ENCODE measurements around the gene AKAP9.
"Not testable (repeated sequence)": the region's sequence is repeated elsewhere in the genome, so short reads cannot be mapped to it uniquely, and the experiment has no call there.

The AKAP9 gene

DNA sequence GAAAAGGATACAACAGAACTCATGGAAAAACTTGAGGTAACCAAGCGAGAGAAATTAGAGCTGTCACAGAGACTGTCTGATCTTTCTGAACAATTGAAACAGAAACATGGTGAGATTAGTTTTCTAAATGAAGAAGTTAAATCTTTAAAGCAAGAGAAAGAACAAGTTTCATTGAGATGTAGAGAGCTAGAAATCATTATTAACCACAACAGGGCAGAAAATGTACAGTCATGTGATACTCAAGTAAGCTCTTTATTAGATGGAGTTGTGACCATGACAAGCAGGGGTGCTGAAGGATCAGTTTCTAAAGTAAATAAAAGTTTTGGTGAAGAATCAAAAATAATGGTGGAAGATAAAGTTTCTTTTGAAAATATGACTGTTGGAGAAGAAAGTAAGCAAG, 62.1 kb downstream of the AKAP9 start:
- no peak for DNase-seq (ENCODE audit: low read depth in 2 of 2, low spot score in 1 of 2)

DNA sequence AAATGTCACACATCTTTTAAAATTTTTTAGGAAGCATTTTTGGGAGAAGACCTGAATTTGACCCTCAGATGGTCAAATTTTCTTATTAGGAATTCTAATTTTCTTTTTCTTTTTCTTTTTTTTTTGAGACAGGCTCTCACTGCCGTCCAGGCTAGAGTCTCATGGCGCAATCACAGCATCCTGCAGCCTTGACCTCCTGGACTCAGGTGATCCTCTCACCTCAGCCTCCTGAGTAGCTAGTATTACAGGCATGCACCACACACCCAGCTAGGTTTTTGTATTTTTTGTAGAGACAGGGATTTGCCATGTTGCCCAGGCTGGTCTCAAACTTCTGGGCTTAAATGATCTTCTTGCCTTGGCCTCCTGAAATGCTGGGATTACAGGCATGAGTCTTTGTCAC, 65.4 kb downstream of the AKAP9 start:
- DNase-seq (ENCODE audit: low read depth in 2 of 2, low spot score in 1 of 2): no peak

DNA sequence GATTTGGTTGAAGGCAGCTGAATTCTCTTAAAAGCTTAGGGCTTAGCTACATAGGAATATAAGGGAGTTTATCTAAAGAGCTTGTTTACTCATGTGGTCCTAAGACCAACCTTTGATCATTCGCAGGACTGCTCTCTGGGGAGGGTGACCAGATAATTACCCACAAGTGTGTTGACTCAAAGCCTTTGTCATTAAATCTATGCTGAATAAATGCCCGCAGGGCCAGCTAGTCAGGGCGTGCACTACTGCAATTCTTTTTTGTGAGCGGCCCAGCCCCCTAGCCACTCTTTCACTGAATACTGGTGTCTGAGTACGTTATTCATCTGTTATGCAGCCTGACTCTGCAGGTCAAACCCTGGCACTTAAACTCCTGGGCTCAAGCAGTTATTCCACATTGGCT, 69.6 kb downstream of the AKAP9 start:
- no peak for DNase-seq (ENCODE audit: low read depth in 2 of 2, low spot score in 1 of 2)

DNA sequence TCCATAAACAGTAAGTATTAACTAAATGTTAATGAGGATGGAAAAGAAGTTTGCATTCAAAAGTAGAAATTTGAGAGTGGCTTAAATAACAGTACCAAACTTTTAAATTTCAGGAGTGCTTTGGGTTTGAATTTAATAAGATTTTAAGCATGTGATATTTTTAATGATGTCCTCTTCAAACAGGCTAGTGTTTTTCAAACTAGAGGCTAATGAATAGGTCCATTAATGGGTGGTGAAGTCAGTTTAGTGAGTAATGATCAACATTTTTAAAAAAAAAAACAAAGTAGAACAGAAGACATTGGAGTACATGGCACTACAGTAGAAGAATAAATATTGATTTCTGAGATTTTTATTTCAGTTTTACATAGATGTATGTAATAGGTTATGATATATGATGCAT, 72.9 kb downstream of the AKAP9 start:
- no peak for DNase-seq (ENCODE audit: low read depth in 2 of 2, low spot score in 1 of 2)

DNA sequence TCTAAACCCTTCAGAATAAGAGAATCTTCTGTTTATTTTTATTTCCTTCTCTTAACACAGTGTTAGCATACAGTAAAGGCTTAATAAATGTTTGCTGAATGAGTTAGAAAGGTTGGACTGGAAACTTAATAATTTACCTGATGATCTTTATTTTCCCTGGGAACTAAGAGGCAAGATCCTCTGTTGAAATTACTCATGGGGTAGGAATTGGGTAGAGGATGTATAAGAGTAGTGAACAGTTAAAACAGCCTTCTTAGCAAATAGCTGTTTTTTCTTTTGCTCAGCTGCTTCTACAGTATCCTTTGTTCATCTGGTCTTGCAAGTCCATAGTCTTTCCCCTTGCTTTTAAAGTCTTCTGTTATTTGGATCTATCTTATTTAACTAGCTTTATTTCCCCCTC, 80.0 kb downstream of the AKAP9 start:
- DNase-seq (ENCODE audit: low read depth in 2 of 2, low spot score in 1 of 2): no peak

DNA sequence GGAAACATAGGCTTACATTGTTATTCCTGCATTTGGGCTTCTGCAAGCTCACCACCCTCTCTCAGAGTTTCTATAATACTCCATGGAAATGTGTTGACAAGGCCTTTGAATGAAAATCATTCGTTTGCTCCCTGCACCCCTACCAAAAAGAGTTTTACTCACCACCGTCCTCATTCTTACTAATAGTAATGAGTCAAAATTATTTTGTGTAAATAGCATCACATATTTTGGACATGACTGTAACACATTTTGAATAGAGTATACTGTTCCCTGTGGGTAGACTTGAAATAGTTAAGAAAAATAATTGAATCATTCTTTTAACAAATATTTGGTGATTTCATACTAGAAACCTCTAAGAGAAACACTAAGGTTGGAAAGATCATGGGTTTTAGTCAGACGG, 84.6 kb downstream of the AKAP9 start:
- DNase-seq (ENCODE audit: low read depth in 2 of 2, low spot score in 1 of 2): no peak

DNA sequence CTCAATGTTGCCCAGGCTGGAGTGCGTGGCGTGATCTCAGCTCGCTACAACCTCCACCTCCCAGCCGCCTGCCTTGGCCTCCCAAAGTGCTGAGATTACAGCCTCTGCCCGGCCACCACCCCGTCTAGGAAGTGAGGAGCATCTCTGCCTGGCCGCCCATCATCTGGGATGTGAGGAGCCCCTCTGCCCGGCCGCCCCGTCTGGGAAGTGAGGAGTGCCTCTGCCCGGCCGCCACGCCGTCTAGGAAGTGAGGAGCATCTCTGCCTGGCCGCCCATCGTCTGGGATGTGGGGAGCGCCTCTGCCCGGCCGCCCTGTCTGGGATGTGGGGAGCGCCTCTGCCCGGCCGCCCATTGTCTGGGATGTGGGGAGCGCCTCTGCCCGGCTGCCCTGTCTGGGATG, 86.0 kb downstream of the AKAP9 start:
- DNase-seq (ENCODE audit: low read depth in 2 of 2, low spot score in 1 of 2): not testable (repeated sequence)

DNA sequence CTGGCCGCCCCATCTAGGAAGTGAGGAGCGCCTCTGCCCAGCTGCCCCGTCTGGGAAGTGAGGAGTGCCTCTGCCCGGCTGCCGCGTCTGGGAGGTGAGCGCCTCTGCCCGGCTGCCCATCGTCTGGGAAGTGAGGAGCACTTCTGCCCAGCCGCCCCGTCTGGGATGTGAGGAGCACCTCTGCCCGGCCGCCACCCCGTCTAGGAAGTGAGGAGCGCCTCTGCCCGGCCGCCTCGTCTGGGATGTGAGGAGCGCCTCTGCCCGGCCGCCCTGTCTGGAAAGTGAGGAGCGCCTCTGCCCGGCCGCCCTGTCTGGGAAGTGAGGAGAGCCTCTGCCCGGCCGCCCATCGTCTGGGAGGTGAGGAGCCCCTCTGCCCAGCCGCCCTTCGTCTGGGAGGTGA, 86.5 kb downstream of the AKAP9 start:
- not testable (repeated sequence) for DNase-seq (ENCODE audit: low read depth in 2 of 2, low spot score in 1 of 2)

DNA sequence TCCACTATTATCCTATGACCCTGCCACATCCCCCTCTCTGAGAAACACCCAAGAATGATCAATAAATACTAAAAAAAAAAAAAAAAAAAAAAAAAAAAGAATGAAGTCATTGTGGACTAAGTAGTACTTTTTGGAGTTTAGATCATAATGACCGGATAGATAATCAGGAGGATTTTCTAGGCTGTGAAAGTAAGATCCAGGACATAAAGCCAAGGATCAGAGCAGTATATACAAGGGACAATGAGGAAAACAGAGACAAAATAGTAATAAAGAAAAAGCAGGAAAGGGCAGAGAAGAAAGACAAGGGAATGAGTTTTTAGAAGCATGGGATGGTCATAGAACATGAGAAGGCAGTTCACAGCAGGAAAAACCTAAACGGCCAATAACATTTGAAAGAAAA, 87.6 kb downstream of the AKAP9 start:
- no peak for DNase-seq (ENCODE audit: low read depth in 2 of 2, low spot score in 1 of 2)

DNA sequence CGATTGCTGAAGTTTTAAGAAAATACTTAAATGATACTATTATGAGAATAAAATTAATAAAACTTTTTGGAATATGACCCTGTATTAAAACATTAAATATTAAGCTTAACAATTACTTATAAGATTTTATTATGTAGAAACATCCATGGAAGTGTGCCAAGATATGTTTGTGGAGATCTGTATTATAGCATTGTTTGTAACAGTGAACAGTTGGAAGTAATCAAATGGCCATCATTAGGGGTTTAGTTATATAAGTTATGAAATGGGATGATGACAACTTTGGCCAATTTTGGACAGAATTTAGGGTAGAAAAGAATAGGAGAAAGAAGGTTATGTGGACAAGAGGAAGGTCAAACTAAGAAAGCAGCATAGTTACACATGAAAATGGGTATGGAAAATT, 88.0 kb downstream of the AKAP9 start:
- DNase-seq (ENCODE audit: low read depth in 2 of 2, low spot score in 1 of 2): no peak

DNA sequence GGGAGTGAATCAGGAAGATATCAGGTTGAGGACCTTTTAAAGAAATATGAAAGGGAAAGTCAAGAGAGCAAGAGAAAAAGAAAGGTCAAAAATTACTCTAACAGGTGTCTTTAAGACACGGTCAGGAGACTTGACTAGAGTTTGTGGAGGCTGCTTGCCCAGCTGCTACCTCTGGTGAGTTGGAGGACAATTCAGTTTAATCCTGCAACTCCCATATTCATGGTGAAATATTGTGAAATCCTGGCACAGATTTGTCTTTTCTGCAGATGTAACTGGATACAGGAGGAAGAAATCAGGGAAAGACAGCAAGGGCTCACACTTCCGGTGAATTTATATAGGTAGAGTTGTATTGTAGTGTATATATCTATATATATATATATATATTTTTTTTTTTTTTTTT, 93.5 kb downstream of the AKAP9 start:
- DNase-seq (ENCODE audit: low read depth in 2 of 2, low spot score in 1 of 2): no peak

DNA sequence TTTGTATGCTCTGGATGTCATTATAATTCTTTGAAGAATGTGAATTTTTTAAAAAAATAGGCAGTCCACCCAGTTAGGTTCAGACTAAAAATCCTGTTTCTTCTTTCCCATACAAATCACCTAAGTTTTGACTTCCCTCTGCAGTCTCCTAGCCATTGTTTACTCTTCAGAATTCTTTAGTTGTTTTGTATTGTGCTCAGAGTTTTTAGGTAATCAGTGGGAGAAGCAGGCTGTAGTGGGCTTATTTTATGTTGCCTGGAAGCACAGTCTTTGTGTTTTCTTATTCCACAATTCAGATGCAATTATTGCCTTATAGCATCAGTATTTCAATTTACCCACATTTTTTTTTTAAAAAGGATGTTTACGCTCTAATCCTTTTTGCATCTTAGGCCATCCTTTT, 94.9 kb downstream of the AKAP9 start:
- no peak for DNase-seq (ENCODE audit: low read depth in 2 of 2, low spot score in 1 of 2)

DNA sequence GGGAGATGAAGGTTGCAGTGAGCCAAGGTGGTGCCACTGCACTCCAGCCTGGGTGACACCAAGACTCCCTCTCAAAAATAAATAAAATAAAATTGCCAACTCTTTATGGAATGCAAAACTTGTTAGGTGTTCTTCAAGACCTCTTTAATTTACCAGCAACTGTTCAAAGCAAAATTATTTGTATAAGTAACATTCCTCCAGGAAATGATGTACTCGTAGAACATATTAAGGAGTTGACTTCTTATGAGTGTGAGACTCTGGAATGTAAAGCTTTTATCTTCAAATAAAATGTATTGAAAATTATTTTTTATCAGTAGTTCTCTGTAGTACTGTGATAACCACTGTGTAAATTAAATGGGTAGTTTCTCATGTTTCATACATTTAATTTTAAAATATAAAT, 99.2 kb downstream of the AKAP9 start:
- DNase-seq (ENCODE audit: low read depth in 2 of 2, low spot score in 1 of 2): no peak

DNA sequence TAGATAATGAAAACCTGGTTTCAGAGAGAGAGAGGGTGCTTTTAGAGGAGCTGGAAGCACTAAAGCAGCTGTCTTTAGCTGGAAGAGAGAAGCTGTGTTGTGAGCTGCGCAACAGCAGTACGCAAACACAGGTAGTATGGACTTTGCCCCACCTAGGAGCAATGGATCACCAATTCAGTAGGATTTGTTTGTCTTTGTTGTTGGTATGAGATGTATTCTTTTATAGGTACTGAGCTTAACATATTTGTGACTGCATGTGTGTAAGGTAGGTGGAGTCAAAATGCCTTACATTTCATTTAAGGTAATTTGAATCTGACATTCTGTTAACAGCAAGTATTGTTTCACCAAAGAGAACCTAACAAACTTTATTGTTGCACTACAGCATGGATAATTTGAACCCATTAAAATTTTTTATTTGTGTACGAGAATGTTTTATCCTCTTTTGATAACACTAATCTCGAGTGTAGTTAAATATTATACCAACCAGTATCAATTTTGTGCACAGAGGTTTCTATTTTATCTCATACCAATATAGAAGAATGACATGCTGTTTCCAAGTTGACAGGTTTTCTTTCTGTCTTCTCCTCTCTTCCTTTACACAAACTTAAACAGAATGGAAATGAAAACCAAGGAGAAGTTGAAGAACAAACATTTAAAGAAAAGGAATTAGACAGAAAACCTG, 101.5 kb downstream of the AKAP9 start:
- no peak for DNase-seq (ENCODE audit: low read depth in 2 of 2, low spot score in 1 of 2)

DNA sequence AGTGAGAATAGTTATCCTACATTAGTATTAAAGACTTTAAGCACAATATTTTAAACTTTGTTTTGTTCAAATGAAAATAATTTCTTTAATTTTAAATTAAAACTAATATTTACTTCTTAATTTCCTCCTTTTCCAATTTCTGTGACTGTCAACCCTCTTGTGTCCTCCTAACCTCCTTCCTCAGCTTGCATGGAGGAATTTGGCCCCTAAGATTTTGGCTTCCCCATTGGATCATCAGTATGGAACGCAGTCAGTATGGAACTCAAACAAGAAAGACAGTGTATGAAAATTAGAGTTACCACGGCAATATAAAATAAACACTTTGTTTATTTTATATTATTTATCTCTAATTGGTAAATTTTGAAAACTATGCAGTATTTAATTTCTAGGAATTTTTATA, 102.4 kb downstream of the AKAP9 start:
- DNase-seq (ENCODE audit: low read depth in 2 of 2, low spot score in 1 of 2): no peak

DNA sequence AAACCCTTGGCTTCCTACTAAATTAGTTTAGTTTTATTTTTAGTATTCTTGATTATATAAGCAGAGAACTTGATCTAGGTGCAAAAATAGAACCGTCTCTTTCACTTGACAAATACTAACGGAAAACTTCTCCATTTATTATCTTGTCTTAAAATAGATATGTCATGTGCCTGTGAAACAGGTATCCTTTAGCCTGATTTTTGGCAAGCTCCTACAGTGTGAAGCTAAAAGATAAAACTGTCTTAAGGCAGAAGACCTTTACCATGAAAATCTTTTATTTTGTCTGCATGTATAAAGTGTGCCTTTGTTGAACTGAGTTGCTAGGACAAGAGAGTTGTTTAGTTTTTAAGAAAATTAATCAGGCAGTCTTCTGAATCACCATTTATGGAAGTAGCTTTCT, 103.0 kb downstream of the AKAP9 start:
- no peak for DNase-seq (ENCODE audit: low read depth in 2 of 2, low spot score in 1 of 2)

DNA sequence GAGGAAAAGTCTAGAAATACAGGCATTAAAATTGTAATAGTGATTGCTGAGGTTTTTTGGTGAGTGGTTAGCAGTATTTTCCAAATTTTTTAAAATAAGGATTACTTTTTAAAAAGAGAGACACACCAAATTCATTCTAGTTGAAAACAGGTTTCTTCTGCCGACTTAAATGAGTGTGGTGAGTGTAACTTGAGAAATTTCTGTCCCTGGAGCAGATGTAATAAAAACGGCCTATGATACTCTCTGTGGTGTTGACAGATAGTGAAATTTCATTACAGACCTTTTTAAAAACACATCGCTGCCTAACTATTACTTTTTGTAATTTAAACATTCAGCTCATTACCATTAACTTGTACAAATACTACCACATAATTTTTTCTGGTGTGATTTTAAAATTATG, 103.5 kb downstream of the AKAP9 start:
- no peak for DNase-seq (ENCODE audit: low read depth in 2 of 2, low spot score in 1 of 2)

DNA sequence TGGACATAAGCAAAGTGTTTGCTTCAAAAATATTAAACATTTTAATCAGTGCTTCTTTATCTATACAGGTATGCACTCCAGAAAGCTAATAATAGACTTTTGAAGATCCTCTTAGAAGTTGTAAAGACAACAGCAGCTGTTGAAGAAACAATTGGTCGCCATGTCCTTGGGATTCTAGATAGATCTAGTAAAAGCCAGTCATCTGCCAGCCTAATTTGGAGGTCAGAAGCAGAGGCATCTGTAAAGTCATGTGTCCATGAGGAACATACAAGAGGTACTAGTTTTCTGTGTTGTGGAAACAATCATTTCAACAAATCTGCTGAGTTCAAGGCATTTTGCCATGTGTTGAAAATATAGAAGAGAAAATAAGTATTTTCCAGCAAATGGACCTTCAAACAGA, 104.3 kb downstream of the AKAP9 start:
- DNase-seq (ENCODE audit: low read depth in 2 of 2, low spot score in 1 of 2): no peak

DNA sequence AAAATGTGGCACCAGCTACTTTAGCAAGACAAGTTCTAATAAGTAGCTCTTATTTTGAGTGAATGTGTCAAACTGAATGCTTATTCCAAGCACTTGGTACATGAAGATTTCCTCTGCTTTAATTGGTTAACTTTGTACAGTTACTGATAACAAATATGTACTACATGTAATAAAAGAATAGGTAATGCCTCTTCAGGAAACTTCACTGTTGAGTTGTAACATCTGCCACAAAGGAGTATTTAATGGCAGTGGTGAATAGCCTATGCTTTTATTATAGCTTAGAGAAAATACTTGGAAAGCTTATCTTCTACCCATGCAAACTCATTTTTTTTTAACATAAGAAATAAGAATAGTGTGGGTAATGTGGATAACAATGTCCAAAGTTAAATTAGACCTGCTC, 111.0 kb downstream of the AKAP9 start:
- DNase-seq (ENCODE audit: low read depth in 2 of 2, low spot score in 1 of 2): no peak

DNA sequence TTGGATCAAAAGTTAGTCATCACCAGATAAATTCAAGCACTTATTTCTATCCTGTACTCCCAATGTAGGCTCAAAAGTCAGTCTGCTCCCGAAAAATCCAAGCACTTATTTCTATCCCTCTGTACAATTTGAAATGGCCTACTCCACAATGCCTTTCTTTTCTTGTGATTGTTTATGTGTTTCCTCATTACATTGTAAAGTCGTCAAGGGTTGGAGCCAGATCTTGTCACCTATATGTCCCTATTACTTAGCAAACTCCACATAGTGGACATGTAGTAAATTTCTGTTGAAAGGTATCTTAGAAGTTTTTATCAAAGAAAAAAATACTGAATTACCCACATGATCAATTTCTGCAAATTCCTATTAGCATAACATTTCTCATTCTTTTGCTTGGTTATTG, 111.5 kb downstream of the AKAP9 start:
- no peak for DNase-seq (ENCODE audit: low read depth in 2 of 2, low spot score in 1 of 2)

DNA sequence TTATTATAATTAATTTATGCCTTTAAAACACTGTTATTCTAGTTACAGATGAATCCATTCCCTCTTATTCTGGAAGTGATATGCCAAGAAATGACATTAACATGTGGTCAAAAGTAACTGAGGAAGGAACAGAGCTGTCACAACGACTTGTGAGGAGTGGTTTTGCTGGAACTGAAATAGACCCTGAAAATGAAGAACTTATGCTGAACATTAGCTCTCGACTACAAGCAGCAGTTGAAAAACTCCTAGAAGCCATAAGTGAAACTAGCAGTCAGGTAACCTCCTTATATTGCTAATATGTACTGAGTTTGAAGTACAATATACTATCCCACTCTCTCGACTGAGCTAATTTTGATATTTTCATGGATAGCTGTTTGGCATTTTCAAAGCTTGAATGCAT, 112.0 kb downstream of the AKAP9 start:
- DNase-seq (ENCODE audit: low read depth in 2 of 2, low spot score in 1 of 2): no peak

DNA sequence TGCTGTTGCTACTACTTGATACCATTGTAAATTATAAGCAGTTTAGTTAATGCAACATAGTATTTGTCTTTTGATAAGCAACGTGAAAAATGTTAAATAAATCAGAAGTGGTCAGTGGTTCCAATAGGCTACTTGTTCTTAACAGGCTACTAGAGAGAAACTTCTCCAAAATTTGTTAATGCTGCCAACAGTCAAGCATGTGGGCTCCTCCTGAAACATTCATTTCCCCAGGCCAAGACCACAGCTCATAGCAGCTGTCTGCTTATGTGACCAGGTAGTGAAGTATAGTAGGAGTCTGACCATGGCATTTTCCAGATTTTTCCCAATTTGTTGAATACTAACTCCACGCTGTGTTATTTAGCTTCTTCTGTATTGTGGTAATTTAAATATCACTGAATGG, 112.7 kb downstream of the AKAP9 start:
- DNase-seq (ENCODE audit: low read depth in 2 of 2, low spot score in 1 of 2): no peak

DNA sequence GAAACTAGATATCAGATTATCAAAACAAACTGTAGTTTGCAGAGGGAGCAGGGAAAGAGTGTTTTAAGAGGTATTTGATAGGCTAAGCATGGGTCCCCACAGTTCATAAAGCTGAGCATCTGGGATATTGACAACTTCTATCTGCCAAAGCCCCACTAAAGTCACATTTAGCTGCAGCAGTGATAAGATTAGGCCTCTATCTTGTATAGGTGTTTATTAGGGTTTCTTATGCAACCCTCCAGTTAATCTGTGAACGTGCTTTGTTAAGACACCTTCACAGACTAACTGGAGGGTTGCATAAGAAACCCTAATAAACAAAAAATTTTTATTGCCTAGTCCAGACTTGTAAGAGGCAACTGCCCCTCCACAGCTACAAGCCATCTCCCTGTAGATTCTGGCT, 115.6 kb downstream of the AKAP9 start:
- DNase-seq (ENCODE audit: low read depth in 2 of 2, low spot score in 1 of 2): no peak

DNA sequence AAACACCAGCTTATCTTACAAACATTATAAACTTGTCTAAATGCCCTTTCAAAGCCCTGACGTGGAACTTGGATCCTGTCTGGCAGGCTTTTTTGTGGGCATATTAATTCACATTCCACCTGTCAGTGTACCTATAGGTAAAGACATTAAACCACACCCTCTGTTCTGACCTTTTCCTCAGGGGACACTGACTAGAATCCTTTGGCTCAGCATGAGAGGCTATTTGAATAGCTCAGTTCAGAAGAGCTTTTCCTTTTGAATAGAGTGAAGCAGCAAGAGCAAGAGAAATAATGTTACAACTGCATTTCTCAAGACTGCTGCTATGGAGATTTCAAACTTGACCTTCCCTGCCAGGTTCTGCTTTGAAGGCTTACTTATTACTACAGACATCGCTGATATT, 116.7 kb downstream of the AKAP9 start:
- DNase-seq (ENCODE audit: low read depth in 2 of 2, low spot score in 1 of 2): no peak
